SK-N-SH treated with all-trans-retinoic acid at 6 μM for 48 hours (cell line): ENCODE measurements around the gene CCDC6.

Source experiments
- ATAC-seq: fragments of 200-7000 bp; cut with Tn5 transposase; 3 replicates; pipeline ENCODE4 v1.9.1; 2020; ENCODE audit warnings: mild to moderate bottlenecking, moderate library complexity
- ARNTL ChIP-seq: fragments of 450-650 bp; formaldehyde crosslinking; IDR thresholded peaks from 2 replicates; pipeline ENCODE4 v1.5.0; 2020; ENCODE audit warnings: low read depth, mild to moderate bottlenecking, moderate library complexity, borderline replicate concordance
- BACH2 ChIP-seq: fragments of 250-450 bp; sonication (Bioruptor Pico); IDR thresholded peaks from 2 replicates; pipeline ENCODE4 v1.9.0; 2021; ENCODE audit warnings: mild to moderate bottlenecking, borderline replicate concordance
- CSDC2 ChIP-seq: fragments of 250-450 bp; sonication (Bioruptor Pico); IDR thresholded peaks from 2 replicates; pipeline ENCODE4 v1.5.0; 2020; ENCODE audit warnings: mild to moderate bottlenecking, moderate library complexity
- ESRRG ChIP-seq: fragments of 250-450 bp; sonication (Bioruptor Pico); IDR thresholded peaks from 2 replicates; pipeline ENCODE4 v1.6.1; 2021; ENCODE audit warnings: mild to moderate bottlenecking
- GLIS3 ChIP-seq: fragments of 250-450 bp; sonication (Bioruptor Pico); IDR thresholded peaks from 2 replicates; pipeline ENCODE4 v1.5.0; 2020; ENCODE audit warnings: mild to moderate bottlenecking, moderate library complexity
- ISL1 ChIP-seq: fragments of 250-450 bp; sonication (Bioruptor Pico); IDR thresholded peaks from 2 replicates; pipeline ENCODE4 v2.1.2; 2022; ENCODE audit warnings: mild to moderate bottlenecking, moderate library complexity
- OSR1 ChIP-seq: fragments of 250-450 bp; sonication (Bioruptor Pico); IDR thresholded peaks from 2 replicates; pipeline ENCODE4 v1.8.0; 2022; ENCODE audit warnings: moderate library complexity, mild to moderate bottlenecking, inconsistent platforms
- PPARA ChIP-seq: fragments of 250-450 bp; sonication (Bioruptor Pico); IDR thresholded peaks from 2 replicates; pipeline ENCODE4 v1.5.0; 2020; ENCODE audit warnings: mild to moderate bottlenecking, borderline replicate concordance
- RARB ChIP-seq: fragments of 250-450 bp; sonication (Bioruptor Pico); IDR thresholded peaks from 2 replicates; pipeline ENCODE4 v1.8.0; 2021; ENCODE audit warnings: mild to moderate bottlenecking, moderate library complexity
- SNAI2 ChIP-seq: fragments of 250-450 bp; sonication (Bioruptor Pico); IDR thresholded peaks from 2 replicates; pipeline ENCODE4 v1.5.0; 2020; ENCODE audit warnings: mild to moderate bottlenecking, moderate library complexity
- TCF4 ChIP-seq: fragments of 250-450 bp; sonication (Bioruptor Pico); IDR thresholded peaks from 2 replicates; pipeline ENCODE4 v1.8.0; 2021; ENCODE audit warnings: mild to moderate bottlenecking, moderate library complexity, borderline replicate concordance
- TOX ChIP-seq: fragments of 250-450 bp; sonication (Bioruptor Pico); IDR thresholded peaks from 2 replicates; pipeline ENCODE4 v1.8.0; 2021; ENCODE audit warnings: mild to moderate bottlenecking, moderate library complexity, borderline replicate concordance
- ZC3H10 ChIP-seq: fragments of 250-450 bp; sonication (Bioruptor Pico); IDR thresholded peaks from 2 replicates; pipeline ENCODE4 v1.5.1; 2021; ENCODE audit warnings: mild to moderate bottlenecking, moderate library complexity
- ZFP3 ChIP-seq: fragments of 250-450 bp; sonication (Bioruptor Pico); IDR thresholded peaks from 2 replicates; pipeline ENCODE4 v1.5.0; 2020; ENCODE audit warnings: mild to moderate bottlenecking, moderate library complexity
- ZFP30 ChIP-seq: fragments of 450-650 bp; formaldehyde crosslinking; IDR thresholded peaks from 2 replicates; pipeline ENCODE4 v1.5.0; 2022; ENCODE audit warnings: mild to moderate bottlenecking, moderate library complexity
- ZNF565 ChIP-seq: fragments of 450-650 bp; formaldehyde crosslinking; conservative IDR thresholded peaks from 2 replicates; pipeline ENCODE4 v1.5.0; 2020; ENCODE audit warnings: low read depth, mild to moderate bottlenecking, moderate library complexity
- ZNF70 ChIP-seq: fragments of 450-650 bp; formaldehyde crosslinking; IDR thresholded peaks from 2 replicates; pipeline ENCODE4 v1.5.0; 2020; ENCODE audit warnings: mild to moderate bottlenecking, moderate library complexity
- ZNF8 ChIP-seq: fragments of 450-650 bp; formaldehyde crosslinking; IDR thresholded peaks from 2 replicates; pipeline ENCODE4 v1.5.0; 2020; ENCODE audit warnings: mild to moderate bottlenecking, moderate library complexity
- TF ChIP-seq, protein P1 (sequence below): fragments of 250-450 bp; sonication (Bioruptor Pico); IDR thresholded peaks from 2 replicates; pipeline ENCODE4 v1.8.0; 2021; ENCODE audit warnings: low read depth, mild to moderate bottlenecking, moderate library complexity, borderline replicate concordance
- TF ChIP-seq, protein P2 (sequence below): fragments of 250-450 bp; sonication (Bioruptor Pico); IDR thresholded peaks from 2 replicates; pipeline ENCODE4 v1.5.0; 2020; ENCODE audit warnings: mild to moderate bottlenecking, moderate library complexity
- TF ChIP-seq, protein P3 (sequence below): fragments of 250-450 bp; sonication (Bioruptor Pico); IDR thresholded peaks from 2 replicates; pipeline ENCODE4 v1.5.1; 2020; ENCODE audit warnings: low read depth, mild to moderate bottlenecking, moderate library complexity
- TF ChIP-seq, protein P4 (sequence below): fragments of 250-450 bp; sonication (Bioruptor Pico); IDR thresholded peaks from 2 replicates; pipeline ENCODE4 v1.8.0; 2020; ENCODE audit warnings: mild to moderate bottlenecking, moderate library complexity, borderline replicate concordance

Gene CCDC6

DNA sequence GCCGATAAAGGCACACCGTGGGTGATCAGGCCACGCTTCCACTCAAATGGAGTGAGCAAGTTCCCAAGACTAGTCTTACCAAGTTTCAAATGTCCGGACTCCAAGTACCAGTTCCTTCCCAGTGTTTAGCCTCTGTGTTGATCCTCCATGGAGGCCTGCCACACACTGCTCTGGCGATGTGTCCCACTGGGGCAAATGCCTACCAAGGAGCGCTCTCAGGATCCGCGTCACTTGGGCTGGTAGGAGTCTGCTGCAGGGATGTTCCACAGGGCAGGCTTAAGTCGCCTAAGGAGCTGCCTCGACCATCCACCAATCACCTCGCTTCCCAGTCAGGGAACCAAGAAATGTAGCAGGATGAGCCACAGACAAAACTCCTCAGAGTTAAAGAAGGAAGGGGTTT is 135.7 kb downstream of the CCDC6 start:
- TF ChIP-seq, protein P1, sequence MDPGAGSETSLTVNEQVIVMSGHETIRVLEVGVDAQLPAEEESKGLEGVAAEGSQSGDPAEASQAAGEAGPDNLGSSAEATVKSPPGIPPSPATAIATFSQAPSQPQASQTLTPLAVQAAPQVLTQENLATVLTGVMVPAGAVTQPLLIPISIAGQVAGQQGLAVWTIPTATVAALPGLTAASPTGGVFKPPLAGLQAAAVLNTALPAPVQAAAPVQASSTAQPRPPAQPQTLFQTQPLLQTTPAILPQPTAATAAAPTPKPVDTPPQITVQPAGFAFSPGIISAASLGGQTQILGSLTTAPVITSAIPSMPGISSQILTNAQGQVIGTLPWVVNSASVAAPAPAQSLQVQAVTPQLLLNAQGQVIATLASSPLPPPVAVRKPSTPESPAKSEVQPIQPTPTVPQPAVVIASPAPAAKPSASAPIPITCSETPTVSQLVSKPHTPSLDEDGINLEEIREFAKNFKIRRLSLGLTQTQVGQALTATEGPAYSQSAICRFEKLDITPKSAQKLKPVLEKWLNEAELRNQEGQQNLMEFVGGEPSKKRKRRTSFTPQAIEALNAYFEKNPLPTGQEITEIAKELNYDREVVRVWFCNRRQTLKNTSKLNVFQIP (CRISPR knock-in tag): no peak
- TF ChIP-seq SNAI2 (no peak), ZC3H10 (CRISPR knock-in tag) (no peak), ZNF8 (CRISPR knock-in tag) (no peak), BACH2 (no peak), ZNF565 (CRISPR knock-in tag) (no peak), CSDC2 (no peak), ARNTL (CRISPR knock-in tag) (no peak), OSR1 (no peak), ISL1 (CRISPR knock-in tag) (no peak), ESRRG (CRISPR knock-in tag) (no peak), TOX (no peak), PPARA (no peak), ZFP30 (CRISPR knock-in tag) (no peak), ZFP3 (CRISPR knock-in tag) (no peak), GLIS3 (CRISPR knock-in tag) (no peak), RARB (no peak)
- TF ChIP-seq, protein P2, sequence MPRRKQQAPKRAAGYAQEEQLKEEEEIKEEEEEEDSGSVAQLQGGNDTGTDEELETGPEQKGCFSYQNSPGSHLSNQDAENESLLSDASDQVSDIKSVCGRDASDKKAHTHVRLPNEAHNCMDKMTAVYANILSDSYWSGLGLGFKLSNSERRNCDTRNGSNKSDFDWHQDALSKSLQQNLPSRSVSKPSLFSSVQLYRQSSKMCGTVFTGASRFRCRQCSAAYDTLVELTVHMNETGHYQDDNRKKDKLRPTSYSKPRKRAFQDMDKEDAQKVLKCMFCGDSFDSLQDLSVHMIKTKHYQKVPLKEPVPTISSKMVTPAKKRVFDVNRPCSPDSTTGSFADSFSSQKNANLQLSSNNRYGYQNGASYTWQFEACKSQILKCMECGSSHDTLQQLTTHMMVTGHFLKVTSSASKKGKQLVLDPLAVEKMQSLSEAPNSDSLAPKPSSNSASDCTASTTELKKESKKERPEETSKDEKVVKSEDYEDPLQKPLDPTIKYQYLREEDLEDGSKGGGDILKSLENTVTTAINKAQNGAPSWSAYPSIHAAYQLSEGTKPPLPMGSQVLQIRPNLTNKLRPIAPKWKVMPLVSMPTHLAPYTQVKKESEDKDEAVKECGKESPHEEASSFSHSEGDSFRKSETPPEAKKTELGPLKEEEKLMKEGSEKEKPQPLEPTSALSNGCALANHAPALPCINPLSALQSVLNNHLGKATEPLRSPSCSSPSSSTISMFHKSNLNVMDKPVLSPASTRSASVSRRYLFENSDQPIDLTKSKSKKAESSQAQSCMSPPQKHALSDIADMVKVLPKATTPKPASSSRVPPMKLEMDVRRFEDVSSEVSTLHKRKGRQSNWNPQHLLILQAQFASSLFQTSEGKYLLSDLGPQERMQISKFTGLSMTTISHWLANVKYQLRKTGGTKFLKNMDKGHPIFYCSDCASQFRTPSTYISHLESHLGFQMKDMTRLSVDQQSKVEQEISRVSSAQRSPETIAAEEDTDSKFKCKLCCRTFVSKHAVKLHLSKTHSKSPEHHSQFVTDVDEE (CRISPR knock-in tag): no peak
- TF ChIP-seq, protein P3, sequence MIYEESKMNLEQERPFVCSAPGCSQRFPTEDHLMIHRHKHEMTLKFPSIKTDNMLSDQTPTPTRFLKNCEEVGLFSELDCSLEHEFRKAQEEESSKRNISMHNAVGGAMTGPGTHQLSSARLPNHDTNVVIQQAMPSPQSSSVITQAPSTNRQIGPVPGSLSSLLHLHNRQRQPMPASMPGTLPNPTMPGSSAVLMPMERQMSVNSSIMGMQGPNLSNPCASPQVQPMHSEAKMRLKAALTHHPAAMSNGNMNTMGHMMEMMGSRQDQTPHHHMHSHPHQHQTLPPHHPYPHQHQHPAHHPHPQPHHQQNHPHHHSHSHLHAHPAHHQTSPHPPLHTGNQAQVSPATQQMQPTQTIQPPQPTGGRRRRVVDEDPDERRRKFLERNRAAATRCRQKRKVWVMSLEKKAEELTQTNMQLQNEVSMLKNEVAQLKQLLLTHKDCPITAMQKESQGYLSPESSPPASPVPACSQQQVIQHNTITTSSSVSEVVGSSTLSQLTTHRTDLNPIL: no peak
- TF ChIP-seq, protein P4, sequence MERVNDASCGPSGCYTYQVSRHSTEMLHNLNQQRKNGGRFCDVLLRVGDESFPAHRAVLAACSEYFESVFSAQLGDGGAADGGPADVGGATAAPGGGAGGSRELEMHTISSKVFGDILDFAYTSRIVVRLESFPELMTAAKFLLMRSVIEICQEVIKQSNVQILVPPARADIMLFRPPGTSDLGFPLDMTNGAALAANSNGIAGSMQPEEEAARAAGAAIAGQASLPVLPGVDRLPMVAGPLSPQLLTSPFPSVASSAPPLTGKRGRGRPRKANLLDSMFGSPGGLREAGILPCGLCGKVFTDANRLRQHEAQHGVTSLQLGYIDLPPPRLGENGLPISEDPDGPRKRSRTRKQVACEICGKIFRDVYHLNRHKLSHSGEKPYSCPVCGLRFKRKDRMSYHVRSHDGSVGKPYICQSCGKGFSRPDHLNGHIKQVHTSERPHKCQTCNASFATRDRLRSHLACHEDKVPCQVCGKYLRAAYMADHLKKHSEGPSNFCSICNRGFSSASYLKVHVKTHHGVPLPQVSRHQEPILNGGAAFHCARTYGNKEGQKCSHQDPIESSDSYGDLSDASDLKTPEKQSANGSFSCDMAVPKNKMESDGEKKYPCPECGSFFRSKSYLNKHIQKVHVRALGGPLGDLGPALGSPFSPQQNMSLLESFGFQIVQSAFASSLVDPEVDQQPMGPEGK: no peak
- TF ChIP-seq, all 23 proteins: peak for 0
- ATAC-seq: no peak

DNA sequence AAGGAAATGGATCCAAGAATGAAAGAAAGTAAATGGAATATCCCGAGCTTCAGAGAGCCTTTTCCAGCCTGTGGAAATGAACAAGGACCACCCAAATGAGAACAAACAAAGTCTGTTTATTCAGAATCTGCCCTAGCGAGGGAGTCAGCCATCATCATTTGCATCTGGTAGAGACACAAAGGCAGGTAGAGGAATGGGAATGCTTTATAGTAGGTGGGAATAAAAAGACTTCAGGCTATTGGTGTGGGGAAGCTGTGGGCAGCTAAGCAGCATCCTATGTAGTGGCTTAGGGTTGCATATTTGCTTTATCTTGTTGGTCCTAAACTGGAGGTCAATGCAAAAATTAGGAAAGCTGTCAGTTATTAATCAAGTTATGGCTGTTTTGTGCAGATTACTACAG is 143.9 kb downstream of the CCDC6 start:
- TF ChIP-seq TCF4 (CRISPR knock-in tag): no peak
- TF ChIP-seq ZNF565 (CRISPR knock-in tag): no peak
- TF ChIP-seq ISL1 (CRISPR knock-in tag): no peak
- TF ChIP-seq ZFP30 (CRISPR knock-in tag): no peak
- no peak for TF ChIP-seq OSR1
- TF ChIP-seq, protein P1 (CRISPR knock-in tag): no peak
- no peak for TF ChIP-seq ZNF70
- TF ChIP-seq SNAI2: no peak
- TF ChIP-seq, protein P3: no peak
- no peak for TF ChIP-seq ESRRG (CRISPR knock-in tag)
- TF ChIP-seq RARB: no peak
- TF ChIP-seq ZNF8 (CRISPR knock-in tag): no peak
- no peak for ATAC-seq
